Measurements from ENCODE around the gene UMODL1. TPM values are rescaled to one million over a fixed set of nuclear protein-coding genes. Genes with fewer than 3 reads are reported as not detected.

The UMODL1 gene
- total and polyA plus RNA-seq, 2 donors from 2014 or later = 0.39 TPM; not detected in 1

DNA sequence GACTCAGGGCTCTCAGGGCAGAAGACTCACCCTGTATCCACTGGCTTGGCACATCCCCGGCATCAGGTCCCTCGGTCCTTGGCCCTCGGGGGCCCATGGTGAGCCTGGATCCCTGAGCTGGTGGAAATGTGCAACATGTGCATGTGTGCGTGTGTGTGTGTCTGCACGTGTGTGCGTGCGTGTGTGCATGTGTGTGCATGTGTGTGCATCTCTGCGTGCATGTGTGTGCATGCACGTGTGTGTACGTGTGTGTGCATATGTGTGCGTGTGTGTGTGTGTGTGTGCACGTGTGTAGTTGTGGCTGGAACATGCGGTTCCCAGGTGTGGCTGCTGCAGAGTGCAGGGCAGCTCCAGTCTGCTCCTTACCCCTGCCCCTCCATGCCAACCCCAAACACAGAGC, 51.3 kb downstream of the UMODL1 start:
- intact Hi-C loops (cut with DNase I) = no loop called here
- H3K27me3 ChIP-seq (ENCODE audit: control insufficient read depth, insufficient read depth, low read length) = no peaks in the 10 kb centered on the region

DNA sequence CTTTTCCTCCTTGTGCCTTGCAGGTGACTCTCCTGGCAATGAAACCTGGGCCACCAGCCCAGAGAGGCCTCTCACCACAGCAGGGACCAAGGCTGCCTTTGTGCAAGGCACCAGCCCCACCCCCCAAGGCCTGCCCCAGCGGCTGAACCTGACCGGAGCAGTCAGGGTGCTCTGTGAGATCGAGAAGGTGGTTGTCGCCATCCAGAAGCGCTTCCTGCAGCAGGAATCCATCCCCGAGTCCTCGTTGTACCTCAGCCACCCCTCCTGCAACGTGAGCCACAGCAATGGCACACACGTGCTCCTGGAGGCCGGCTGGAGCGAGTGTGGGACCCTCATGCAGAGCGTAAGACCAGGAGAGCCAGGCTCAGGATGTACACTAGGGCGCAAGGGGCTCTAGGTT, 51.7 kb downstream of the UMODL1 start:
- Histone ChIP-seq H3K36me3 (ENCODE audit: control insufficient read depth in 2 of 3, insufficient read depth in 3 of 3, low read length in 3 of 3) (no peaks in the 10 kb centered on the region), H3K9me3 (ENCODE audit: control insufficient read depth in 2 of 3, insufficient read depth in 1 of 3, low read length in 3 of 3) (no peaks in the 10 kb centered on the region), H3K9ac (ENCODE audit: low read length in 3 of 3) (no peak overlapping the region), H3K4me3 (ENCODE audit: low read length in 3 of 3) (no peak overlapping the region), H3K27me3 (ENCODE audit: control insufficient read depth, insufficient read depth, low read length) (no peaks in the 10 kb centered on the region), H3K4me1 (ENCODE audit: control insufficient read depth in 2 of 3, insufficient read depth in 2 of 3, low read depth in 1 of 3, low read length in 3 of 3) (peaks cover 0 to 2% (median 0%) of the 10 kb centered on the region in 3 donors), H3K27ac (ENCODE audit: low read depth in 2 of 2, low read length in 2 of 2) (no peak overlapping the region)
- FAIRE-seq (no peak), DNase-seq (peak in 1 of 5 donors; percentile 43)
- TF ChIP-seq, protein P1, sequence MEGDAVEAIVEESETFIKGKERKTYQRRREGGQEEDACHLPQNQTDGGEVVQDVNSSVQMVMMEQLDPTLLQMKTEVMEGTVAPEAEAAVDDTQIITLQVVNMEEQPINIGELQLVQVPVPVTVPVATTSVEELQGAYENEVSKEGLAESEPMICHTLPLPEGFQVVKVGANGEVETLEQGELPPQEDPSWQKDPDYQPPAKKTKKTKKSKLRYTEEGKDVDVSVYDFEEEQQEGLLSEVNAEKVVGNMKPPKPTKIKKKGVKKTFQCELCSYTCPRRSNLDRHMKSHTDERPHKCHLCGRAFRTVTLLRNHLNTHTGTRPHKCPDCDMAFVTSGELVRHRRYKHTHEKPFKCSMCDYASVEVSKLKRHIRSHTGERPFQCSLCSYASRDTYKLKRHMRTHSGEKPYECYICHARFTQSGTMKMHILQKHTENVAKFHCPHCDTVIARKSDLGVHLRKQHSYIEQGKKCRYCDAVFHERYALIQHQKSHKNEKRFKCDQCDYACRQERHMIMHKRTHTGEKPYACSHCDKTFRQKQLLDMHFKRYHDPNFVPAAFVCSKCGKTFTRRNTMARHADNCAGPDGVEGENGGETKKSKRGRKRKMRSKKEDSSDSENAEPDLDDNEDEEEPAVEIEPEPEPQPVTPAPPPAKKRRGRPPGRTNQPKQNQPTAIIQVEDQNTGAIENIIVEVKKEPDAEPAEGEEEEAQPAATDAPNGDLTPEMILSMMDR (IDR thresholded peaks at IDR 0.05; ENCODE audit: borderline replicate concordance, extremely low read depth, insufficient read depth) = no peak
- intact Hi-C loops (cut with DNase I) = no loop called here

More for the DNA sequence above, 51.3 kb downstream of the UMODL1 start:
- Histone ChIP-seq H3K9ac (ENCODE audit: low read length in 3 of 3) (no peak overlapping the region), H3K4me3 (ENCODE audit: low read length in 3 of 3) (no peak overlapping the region), H3K4me1 (ENCODE audit: control insufficient read depth in 2 of 3, insufficient read depth in 2 of 3, low read depth in 1 of 3, low read length in 3 of 3) (peaks cover 0 to 2% (median 0%) of the 10 kb centered on the region in 3 donors), H3K36me3 (ENCODE audit: control insufficient read depth in 2 of 3, insufficient read depth in 3 of 3, low read length in 3 of 3) (no peaks in the 10 kb centered on the region), H3K27ac (ENCODE audit: low read depth in 2 of 2, low read length in 2 of 2) (no peak overlapping the region), H3K9me3 (ENCODE audit: control insufficient read depth in 2 of 3, insufficient read depth in 1 of 3, low read length in 3 of 3) (no peaks in the 10 kb centered on the region)
- TF ChIP-seq, protein P1 (IDR thresholded peaks at IDR 0.05; ENCODE audit: borderline replicate concordance, extremely low read depth, insufficient read depth) = no peak
- DNase-seq (peak in 1 of 5 donors; percentile 43), FAIRE-seq (no peak)

DNA sequence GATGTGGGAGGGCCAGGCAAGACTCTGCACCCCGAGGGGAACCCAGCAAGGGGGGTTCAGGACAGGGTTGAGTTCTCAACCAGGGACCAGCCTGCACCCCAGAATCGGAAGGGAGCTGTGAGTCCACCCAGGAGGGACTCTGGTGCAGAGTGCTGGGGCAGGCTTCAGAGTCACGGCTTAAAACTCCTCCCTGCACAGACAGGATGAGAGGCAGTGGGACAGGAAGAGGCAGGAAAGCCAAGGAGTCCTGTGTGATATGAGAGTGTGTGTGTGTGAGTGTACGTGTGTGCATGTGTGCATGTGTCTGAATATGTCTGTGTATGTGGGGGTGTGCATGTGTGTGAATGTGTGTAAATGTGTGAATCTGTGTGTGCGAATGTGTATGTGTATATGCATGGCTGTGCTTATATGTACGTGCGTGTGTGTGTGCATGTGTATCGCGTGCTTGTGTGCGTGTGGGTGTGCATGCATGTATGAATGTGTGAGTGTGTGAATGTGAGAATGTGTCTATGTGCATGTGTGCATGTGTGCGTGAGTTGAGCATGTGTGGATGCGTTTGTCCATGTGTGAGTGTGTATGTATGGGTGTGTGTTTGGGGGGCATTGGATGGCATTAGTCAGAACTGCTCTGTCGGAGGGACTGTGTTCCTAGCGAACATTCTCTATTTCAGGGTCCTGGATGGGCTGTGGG, 52.2 kb downstream of the UMODL1 start:
- TF ChIP-seq, protein P1 (IDR thresholded peaks at IDR 0.05; ENCODE audit: borderline replicate concordance, extremely low read depth, insufficient read depth) = no peak
- Histone ChIP-seq H3K4me3 (ENCODE audit: low read length in 3 of 3) (no peak overlapping the region), H3K27me3 (ENCODE audit: control insufficient read depth, insufficient read depth, low read length) (no peaks in the 10 kb centered on the region), H3K4me1 (ENCODE audit: control insufficient read depth in 2 of 3, insufficient read depth in 2 of 3, low read depth in 1 of 3, low read length in 3 of 3) (peaks cover 0 to 2% (median 0%) of the 10 kb centered on the region in 3 donors), H3K36me3 (ENCODE audit: control insufficient read depth in 2 of 3, insufficient read depth in 3 of 3, low read length in 3 of 3) (no peaks in the 10 kb centered on the region), H3K9ac (ENCODE audit: low read length in 3 of 3) (no peak overlapping the region), H3K9me3 (ENCODE audit: control insufficient read depth in 2 of 3, insufficient read depth in 1 of 3, low read length in 3 of 3) (no peaks in the 10 kb centered on the region), H3K27ac (ENCODE audit: low read depth in 2 of 2, low read length in 2 of 2) (no peak overlapping the region)
- FAIRE-seq = no peak
- intact Hi-C loops (cut with DNase I) = no loop called here
- DNase-seq = peak in 1 of 5 donors; percentile 17

All from kidney (tissue), 14 donors.